Activated CD4-positive, alpha-beta T cell treated with anti-CD3 and anti-CD28 coated beads, Interleukin-2, Interleukin-6, amounts not matched to agents 100 ng/mL and 50 ng/mL, durations not matched to agents 16 hours and 8 hours (primary cell): ENCODE results near the gene IER2.

Experiments used
- DNase-seq: peaks from one replicate; pipeline ENCODE4 v3.0.0-alpha.2; 2020

Gene IER2

DNA sequence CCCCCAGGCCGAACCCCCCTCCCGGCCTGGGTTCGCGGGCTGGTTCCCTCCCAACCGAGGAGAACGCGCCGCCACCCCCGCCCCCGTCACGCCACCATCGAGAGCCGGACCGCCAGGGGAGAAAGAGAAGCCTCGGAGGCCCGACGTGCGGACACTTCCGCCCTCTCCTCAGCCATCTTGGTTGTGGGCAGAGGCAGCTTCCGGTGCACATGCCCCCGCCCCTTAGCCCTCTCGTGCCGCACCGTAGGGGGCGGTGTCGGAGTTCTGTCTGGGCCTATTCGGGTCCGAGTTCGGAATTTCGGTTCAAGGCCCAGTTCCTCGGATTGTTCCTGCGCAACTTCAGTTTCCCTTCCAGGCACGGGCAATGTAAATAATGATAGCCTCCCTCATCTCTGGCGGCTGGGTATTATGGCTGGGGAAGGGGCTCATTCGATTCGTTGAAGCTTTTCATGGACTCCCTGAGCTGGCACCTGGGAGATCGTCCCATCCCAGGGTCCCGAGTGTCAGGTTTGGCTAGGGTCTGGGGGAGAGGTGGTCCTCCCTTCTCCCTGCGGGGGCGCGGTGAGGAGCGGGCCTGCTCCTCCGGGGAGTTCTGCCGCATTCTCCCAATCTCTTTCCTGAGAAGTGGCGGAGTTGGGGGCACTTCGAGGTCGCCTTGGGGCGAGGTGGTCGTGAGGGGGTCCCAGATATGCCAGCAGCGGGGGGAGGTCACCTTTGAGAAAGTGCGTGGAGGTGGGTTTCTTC lies at the start of gene IER2, which contains the start of gene STX10:
TSS of gene IER2 (plus strand) at position 225 of the 744 bp plus-strand sequence. CDS start 2,776 bp downstream, outside the sequence.
TSS of gene STX10 (minus strand) at position 189 of the 744 bp plus-strand sequence. CDS start 202 bp downstream, outside the sequence.
- DNase-seq, result peak; percentile 96

GRCh38 chr19:13100841-13101589 lies 49.2 kb upstream of the IER2 start:
- no peak for DNase-seq

- no peak for DNase-seq
These were observed 48.4 kb upstream of the IER2 start for GRCh38 chr19:13101590-13102415.

DNA sequence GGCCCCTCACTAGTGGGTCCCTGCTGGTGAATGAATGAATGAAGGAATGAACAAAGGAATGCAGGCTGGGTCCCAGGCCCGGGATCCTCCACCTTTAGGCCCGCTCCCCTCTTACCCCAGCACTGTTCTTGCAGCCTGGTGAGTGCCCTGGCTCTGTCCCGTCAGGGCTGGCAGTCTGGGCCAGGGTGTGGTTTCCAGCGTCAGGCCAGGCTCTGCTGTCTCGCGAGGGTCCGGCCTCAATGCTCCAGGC lies 47.9 kb upstream of the IER2 start:
- DNase-seq, result no peak

GRCh38 chr19:13102666-13103580 lies 47.3 kb upstream of the IER2 start, which contains the start of gene LYL1:
TSS of gene LYL1 (minus strand) at chr19:13102858. CDS start at chr19:13101171, 1,687 bp downstream.
- no peak for DNase-seq

- no peak for DNase-seq
These were observed 46.4 kb upstream of the IER2 start for GRCh38 chr19:13103581-13104359.

DNA sequence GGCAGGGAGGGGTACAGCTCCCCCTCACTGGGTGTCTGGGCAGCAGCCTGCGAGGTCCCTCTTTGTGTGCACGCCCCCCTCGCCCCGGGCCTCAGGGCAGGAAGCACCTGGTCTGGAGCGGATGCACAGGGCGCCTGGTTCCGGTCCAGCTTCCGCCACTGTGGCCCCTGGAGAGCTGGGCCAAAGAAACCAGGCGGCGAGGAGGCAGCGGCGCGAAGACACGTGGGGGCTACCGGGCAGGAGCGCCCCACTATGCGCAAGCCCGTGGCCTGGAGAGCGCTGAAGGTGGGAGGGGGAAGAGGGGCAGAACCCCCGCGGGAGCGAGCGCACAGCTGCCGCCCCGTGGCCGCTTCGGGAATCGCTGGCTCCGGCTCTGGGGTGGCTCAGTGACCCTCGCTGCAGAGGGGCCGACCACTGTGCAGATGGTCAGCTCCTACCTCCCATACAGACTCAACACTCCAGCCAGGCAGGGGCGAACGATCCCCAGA lies 45.8 kb upstream of the IER2 start:
- peak; percentile 72 for DNase-seq

- DNase-seq, result no peak
These were observed 45.1 kb upstream of the IER2 start for GRCh38 chr19:13104848-13105711.

- DNase-seq, result no peak
These were observed 40.7 kb upstream of the IER2 start for GRCh38 chr19:13109361-13110098.

- DNase-seq, result no peak
These were observed 40.1 kb upstream of the IER2 start for GRCh38 chr19:13110099-13110610.

DNA sequence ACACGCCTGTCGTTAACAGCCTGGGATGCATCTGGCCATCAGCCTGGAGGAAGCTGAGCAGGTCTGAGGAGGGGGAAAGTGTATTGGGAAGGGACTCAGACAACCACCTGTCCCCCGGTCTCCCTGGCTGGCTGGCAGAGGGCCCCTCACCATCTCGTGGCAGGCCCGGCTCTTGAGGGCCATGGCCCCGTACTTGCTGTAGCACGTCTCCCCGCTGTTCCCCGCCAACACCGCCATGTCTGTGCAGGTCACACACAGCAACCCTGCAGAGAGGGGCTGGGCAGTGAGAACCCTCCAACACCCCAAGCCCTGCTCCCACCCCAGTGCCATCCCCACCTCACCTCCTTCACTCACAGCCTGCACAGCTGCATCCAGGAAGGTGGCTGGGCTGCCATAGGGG lies 37.7 kb upstream of the IER2 start:
- DNase-seq, result no peak

DNA sequence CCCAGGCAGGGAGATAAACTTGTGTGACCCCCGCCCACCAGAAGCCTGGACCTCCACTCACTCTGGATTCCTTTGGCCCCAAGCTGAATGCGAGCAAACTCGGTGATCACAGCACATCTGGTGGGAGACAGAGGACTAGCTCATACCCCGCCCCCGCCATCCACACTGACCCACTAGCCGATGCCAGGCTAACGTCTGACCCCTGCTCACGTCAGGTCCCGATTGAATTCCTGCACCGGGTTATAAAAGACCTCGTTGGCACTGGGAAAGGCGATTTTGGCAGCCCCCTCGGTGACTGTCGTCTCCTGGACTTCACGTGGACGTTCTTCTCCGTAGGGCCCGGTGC lies 34.3 kb upstream of the IER2 start:
- DNase-seq, result no peak

GRCh38 chr19:13116282-13117175 lies 33.7 kb upstream of the IER2 start, which contains the start of gene TRMT1:
TSS of gene TRMT1 (minus strand) at chr19:13116740. CDS start at chr19:13116399, 341 bp downstream.
- DNase-seq, result peak; percentile 95

DNA sequence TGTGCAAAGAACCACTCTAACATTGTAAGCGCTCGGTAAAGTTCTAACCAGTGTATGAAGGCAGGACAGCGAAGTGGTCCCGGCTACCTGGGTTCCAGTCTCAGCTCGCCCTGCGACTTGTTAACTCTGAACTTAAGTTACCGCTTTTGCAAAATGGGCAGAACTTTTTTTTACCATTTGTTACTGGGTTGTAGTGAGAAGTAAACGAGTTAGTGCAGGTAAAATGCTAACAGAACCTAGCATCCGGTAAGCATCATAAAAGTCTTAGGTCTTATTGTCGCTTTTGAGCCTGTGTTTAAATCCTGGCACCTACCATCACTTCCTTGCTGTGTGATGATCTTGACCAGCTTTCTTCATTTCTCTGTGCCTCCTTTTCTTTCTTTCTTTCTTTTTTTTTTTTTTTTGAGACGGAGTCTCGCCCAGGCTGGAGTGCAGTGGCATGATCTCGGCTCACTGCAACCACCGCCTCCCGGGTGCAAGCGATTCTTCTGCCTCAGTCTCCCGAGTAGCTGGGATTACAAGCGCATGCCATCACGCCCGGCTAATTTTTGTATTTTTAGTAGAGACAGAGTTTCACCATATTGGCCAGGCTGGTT lies 32.9 kb upstream of the IER2 start:
- DNase-seq, result no peak

- peak; percentile 95 for DNase-seq
These were observed 32.3 kb upstream of the IER2 start, which contains the start of gene NACC1 for GRCh38 chr19:13117772-13118423. TSS of gene NACC1 (plus strand) at chr19:13118264. CDS start at chr19:13135208, 16,944 bp downstream.

DNA sequence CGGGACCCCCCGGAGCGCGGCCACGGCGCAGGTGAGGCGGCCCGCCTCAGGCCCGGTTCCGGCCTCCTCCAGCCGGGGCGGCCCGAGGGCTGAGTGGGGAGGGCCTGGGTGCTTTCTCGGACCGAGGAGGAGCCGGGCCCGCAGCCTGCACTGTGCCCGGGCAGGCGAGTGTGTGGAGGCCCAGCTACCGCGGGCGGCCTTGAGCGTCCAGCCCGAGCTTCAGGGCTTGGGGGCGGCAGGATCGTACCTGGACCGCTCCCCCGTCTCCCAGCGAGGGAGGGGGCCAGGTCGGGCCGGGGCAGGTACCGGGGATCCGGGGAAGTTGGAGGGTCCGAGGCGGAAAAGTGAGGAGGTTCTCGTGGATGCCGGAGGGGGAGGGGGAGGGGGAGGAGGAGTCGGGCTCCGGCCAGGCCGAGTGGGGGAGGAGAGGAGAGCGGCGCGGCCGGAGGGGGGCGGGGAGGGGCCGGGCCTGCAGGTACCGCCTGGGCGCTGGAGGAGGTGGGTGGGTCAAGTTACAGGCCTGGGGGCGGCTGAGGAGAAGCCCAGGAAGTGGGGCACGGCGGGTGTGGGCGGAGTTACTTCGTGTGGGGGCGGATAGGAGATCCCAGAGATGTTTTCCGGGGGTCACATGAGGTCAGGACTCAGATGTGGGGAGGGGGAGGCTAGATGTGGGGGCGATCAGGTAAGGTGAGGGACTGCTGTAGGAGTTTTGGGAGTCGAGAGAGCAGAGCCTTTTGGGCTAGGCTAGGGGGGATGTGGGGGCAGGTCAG lies 31.6 kb upstream of the IER2 start:
- peak; percentile 63 for DNase-seq
